Vagina (tissue), 2 donors: ENCODE results near the gene HOTAIR. TPM values are rescaled to one million over a fixed set of nuclear protein-coding genes. Genes with fewer than 3 reads are reported as not detected.

ENCODE experiments used
- DNase-seq, 2 donors: peaks; one replicate each; pipeline ENCODE4 v3.0.0-alpha.2; 2017; ENCODE audit errors: extremely low spot score in 2 of 2
- H3K27ac ChIP-seq: fragments of 200-600 bp; sonication (generic); one replicate; pipeline ENCODE4 v1.5.1; 2019
- H3K27me3 ChIP-seq: fragments of 200-600 bp; sonication (generic); one replicate; pipeline ENCODE4 v1.5.1; 2019
- H3K36me3 ChIP-seq, 2 donors: fragments of 200-600 bp; sonication (generic); one replicate each; pipeline ENCODE4 v1.5.1; 2017 to 2019
- H3K4me1 ChIP-seq: fragments of 200-600 bp; sonication (generic); one replicate; pipeline ENCODE4 v1.5.1; 2019
- H3K4me3 ChIP-seq, 2 donors: fragments of 200-600 bp; sonication (generic); 1 replicate in 1 of 2; 2 replicates in 1 of 2; pipeline ENCODE4 v1.5.1; 2016 to 2019
- H3K9me3 ChIP-seq: fragments of 200-600 bp; sonication (generic); one replicate; pipeline ENCODE4 v1.5.1; 2019
- POLR2A ChIP-seq, 2 donors: fragments of 450-650 bp; IDR thresholded peaks; one replicate each; pipeline ENCODE4 v1.6.1; 2017; ENCODE audit warnings: antibody characterized with exemption in 2 of 2, mild to moderate bottlenecking in 2 of 2, moderate library complexity in 2 of 2
- POLR2AphosphoS5 ChIP-seq, 2 donors: sonication (generic); formaldehyde crosslinking; IDR thresholded peaks; one replicate each; pipeline ENCODE4 v1.9.0; 2017; ENCODE audit warnings: antibody characterized with exemption in 2 of 2, mild to moderate bottlenecking in 2 of 2, low read depth in 1 of 2; ENCODE audit not compliant: insufficient read depth in 1 of 2
- intact Hi-C: fragments of 100-400 bp; cut with DNase I; formaldehyde crosslinking; loops from one replicate; pipeline ENCODE4 v1.15.1; 2023
- total RNA-seq: library from RNA; depleted of rRNA; stranded (reverse); fragments of >200 nt; gene quantifications from one replicate; pipeline ENCODE4 v1.2.3, GENCODE V29; 2016
- TF ChIP-seq, protein P1 (sequence below), 3 experiments: fragments of 450-650 bp in 2 of 3; fragments of 200-600 bp in 1 of 3; sonication (generic) in 1 of 3; IDR thresholded peaks; one replicate each; pipeline ENCODE4 v1.5.1; 2017 to 2019; ENCODE audit warnings: antibody characterized with exemption in 3 of 3, mild to moderate bottlenecking in 2 of 3, moderate library complexity in 2 of 3

The HOTAIR gene
- total RNA-seq, 1 donor from 2014 or later = not detected

DNA sequence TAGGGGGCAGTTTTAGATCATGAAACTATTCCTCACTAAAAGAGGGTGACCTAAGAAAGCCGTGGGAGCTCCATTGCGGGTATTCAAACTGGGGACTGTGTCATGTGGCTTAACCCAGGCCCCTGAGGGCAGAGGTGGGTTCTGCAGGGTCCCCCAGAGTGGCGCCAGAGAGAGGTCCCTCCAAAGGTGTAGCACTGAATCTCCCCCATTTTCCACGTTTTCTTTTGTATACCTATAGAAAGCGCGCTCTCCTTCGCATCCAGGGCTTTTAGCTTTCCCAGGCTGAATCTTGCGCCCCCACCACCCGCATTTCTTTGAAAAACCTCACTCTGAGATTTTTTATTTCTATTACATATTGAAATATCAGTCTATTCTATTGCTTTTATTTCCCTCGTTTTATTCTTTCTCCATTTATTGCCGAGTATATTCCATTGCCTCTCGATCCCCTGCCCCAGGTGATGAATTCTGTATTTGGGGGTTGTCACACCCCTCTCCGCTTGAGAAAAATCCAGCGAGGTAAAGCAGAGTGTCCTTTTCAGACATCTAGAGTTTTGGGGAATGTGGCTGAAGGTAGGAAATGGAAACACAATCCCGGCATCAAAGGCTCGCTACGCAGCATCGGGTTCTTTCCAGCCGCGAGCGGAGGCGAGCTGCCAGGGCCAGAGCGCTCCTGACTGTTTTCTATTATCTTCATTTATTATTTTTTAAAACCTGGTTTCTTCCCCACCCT is 37.0 kb downstream of the HOTAIR start:
- no peak for DNase-seq
- intact Hi-C loops = no loop called here
- Histone ChIP-seq H3K27ac (no peak overlapping the region), H3K4me3 (no peak overlapping the region), H3K27me3 (peaks cover 34% of the 10 kb centered on the region), H3K9me3 (no peaks in the 10 kb centered on the region), H3K36me3 (no peaks in the 10 kb centered on the region), H3K4me1 (peaks cover 8% of the 10 kb centered on the region)
- TF ChIP-seq POLR2AphosphoS5 (IDR thresholded peaks at IDR 0.05; ENCODE audit: insufficient read depth in 1 of 2, low read depth in 1 of 2) (no peak), POLR2A (IDR thresholded peaks at IDR 0.05) (no peak)
- TF ChIP-seq, protein P1, sequence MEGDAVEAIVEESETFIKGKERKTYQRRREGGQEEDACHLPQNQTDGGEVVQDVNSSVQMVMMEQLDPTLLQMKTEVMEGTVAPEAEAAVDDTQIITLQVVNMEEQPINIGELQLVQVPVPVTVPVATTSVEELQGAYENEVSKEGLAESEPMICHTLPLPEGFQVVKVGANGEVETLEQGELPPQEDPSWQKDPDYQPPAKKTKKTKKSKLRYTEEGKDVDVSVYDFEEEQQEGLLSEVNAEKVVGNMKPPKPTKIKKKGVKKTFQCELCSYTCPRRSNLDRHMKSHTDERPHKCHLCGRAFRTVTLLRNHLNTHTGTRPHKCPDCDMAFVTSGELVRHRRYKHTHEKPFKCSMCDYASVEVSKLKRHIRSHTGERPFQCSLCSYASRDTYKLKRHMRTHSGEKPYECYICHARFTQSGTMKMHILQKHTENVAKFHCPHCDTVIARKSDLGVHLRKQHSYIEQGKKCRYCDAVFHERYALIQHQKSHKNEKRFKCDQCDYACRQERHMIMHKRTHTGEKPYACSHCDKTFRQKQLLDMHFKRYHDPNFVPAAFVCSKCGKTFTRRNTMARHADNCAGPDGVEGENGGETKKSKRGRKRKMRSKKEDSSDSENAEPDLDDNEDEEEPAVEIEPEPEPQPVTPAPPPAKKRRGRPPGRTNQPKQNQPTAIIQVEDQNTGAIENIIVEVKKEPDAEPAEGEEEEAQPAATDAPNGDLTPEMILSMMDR (IDR thresholded peaks at IDR 0.05) = no peak

DNA sequence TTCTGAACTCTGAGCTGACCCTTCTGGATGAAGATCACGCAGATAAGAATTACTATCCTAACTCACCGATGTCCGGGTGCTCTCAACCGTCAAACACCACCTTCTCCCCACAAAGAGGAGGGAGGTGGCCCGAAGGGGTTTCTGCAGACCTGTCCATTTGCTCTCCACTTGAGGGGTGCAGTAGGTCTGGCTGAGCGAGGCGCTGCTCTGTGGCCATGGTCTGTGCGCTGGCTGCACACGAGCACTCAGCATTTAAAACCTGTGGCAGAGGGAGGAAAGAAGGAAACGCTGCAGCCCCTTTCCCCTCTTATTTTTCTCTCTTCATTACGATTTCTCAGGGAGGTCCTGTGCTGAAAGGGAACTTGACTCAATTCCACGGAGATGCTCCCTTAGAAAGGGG is 37.7 kb downstream of the HOTAIR start:
- Histone ChIP-seq H3K27me3 (peaks cover 34% of the 10 kb centered on the region), H3K4me1 (peaks cover 8% of the 10 kb centered on the region), H3K36me3 (no peaks in the 10 kb centered on the region), H3K9me3 (no peaks in the 10 kb centered on the region), H3K27ac (no peak overlapping the region), H3K4me3 (no peak overlapping the region)
- intact Hi-C loops = no loop called here
- no peak for DNase-seq
- TF ChIP-seq POLR2AphosphoS5 (IDR thresholded peaks at IDR 0.05; ENCODE audit: insufficient read depth in 1 of 2, low read depth in 1 of 2) (no peak), POLR2A (IDR thresholded peaks at IDR 0.05) (no peak)
- TF ChIP-seq, protein P1 (IDR thresholded peaks at IDR 0.05) = no peak

DNA sequence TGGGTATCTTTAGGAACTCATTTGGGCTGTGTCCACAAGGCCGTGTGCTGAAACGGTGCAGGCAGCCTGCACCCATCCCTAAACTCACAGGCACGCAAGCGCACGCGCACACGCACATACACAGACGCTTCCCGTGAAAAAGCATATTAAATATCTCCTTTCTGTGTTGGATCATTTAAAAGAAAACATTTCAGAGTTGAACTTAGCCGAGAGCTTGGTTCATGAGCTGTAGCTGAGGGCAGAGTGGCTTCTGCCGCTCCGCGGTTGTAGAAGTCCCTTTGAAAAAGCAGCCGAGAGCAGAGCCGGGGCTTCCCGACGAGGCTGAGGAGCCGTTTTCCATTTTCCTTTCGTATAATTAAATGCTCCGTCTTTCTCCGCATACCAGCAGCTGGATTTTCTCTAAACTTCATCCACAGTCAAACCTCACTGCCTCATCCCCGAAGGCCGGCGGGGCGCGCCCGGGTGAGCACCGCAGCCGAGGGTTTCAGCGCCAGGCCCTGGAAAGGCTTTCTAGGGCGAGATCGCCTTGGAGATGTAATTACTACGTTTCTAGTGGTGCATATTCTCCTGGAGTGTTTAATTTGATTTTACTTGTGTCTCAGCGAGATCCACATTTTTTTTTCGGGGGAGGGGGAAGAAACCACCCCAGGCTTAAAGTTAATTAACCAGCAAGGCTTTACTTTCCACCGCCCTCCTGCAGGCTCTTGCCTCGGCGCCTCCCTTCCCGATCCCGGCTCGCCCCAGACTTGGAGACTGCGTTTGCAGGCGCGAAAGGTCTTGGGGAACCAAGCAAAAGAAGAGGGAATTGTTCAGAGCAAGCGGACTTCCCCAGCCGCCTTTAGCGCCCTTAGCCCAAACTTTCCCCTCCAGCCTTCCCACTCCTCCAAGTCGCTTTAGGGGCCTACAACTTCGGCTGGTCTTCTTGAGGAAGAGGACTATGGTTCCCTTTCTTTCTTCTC is 39.1 kb downstream of the HOTAIR start:
- Histone ChIP-seq H3K4me3 (no peak overlapping the region), H3K9me3 (no peaks in the 10 kb centered on the region), H3K4me1 (peaks cover 8% of the 10 kb centered on the region), H3K27ac (no peak overlapping the region), H3K27me3 (peaks cover 34% of the 10 kb centered on the region), H3K36me3 (no peaks in the 10 kb centered on the region)
- no peak for DNase-seq
- intact Hi-C loops = no loop called here
- TF ChIP-seq POLR2A (IDR thresholded peaks at IDR 0.05) (no peak), POLR2AphosphoS5 (IDR thresholded peaks at IDR 0.05; ENCODE audit: insufficient read depth in 1 of 2, low read depth in 1 of 2) (no peak)
- TF ChIP-seq, protein P1 (IDR thresholded peaks at IDR 0.05) = no peak

DNA sequence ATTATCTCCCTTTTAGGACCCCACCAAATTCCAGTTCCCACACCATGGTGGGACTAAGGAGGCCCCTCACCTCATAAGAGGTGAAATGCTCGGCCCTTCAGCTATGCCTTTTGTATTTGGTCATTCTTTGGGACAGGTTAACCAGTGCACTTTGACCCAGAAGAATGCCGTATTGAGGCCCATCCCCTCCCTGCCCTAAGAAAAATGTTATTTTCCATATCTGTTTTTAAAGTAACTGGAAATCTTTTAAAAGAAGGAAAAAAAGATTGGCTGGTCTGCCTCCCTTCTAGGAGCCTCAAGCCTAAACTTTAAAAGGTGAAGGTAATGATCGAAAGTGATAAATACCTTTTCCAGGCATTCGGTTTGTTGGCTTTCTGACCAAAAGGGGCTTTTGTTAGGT is 41.8 kb downstream of the HOTAIR start:
- Histone ChIP-seq H3K4me1 (no peaks in the 10 kb centered on the region), H3K9me3 (no peaks in the 10 kb centered on the region), H3K36me3 (no peaks in the 10 kb centered on the region), H3K27ac (no peak overlapping the region), H3K4me3 (no peak overlapping the region), H3K27me3 (peaks cover 19% of the 10 kb centered on the region)
- intact Hi-C loops = no loop called here
- peak in 1 of 2 donors; percentile 11 for DNase-seq
- TF ChIP-seq, protein P1 (IDR thresholded peaks at IDR 0.05) = no peak
- TF ChIP-seq POLR2AphosphoS5 (IDR thresholded peaks at IDR 0.05; ENCODE audit: insufficient read depth in 1 of 2, low read depth in 1 of 2) (no peak), POLR2A (IDR thresholded peaks at IDR 0.05) (no peak)
